Measurements from ENCODE around the gene MKLN1. TPM values are rescaled to one million over a fixed set of nuclear protein-coding genes. Genes with fewer than 3 reads are reported as not detected.
"Not testable (repeated sequence)": the region's sequence is repeated elsewhere in the genome, so short reads cannot be mapped to it uniquely, and the experiment has no call there.

The MKLN1 gene
- total RNA-seq, 4 donors from 2014 or later = 39.4 to 74.4 (median 53.2) TPM

DNA sequence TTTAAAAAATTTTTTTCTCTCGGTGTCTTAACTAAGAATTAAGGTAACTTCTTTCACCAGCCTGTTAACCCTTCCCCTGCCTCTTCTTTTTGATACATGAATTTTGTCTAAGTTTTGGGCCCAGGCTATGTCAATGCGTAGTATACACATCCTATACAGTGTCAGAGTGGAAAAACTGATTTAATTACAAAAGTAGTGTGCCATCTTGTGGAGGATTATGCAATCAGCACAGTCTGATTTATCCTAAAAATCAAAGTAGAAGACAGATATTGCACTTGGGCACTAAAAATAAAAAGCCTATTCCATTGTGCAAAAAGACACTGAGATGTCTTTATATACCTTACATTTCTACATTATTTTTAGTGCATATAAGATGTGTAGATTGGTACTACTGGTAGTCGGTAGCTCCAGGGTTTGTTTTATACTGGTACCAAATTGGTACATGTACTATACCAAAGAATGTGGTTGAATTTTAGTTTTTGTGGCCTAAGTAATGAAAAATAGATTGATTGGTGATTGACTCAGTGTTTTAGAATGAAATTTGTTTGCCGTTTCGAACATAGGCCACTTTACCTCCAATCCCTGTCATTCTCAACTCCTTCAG is 96.6 kb downstream of the MKLN1 start:
- no peak overlapping the region for H3K27ac ChIP-seq
- H3K4me1 ChIP-seq = no peaks in the 10 kb centered on the region
- no peaks in the 10 kb centered on the region for H3K27me3 ChIP-seq
- TF ChIP-seq POLR2A (IDR thresholded peaks at IDR 0.05) = no peak
- TF ChIP-seq, protein P1, sequence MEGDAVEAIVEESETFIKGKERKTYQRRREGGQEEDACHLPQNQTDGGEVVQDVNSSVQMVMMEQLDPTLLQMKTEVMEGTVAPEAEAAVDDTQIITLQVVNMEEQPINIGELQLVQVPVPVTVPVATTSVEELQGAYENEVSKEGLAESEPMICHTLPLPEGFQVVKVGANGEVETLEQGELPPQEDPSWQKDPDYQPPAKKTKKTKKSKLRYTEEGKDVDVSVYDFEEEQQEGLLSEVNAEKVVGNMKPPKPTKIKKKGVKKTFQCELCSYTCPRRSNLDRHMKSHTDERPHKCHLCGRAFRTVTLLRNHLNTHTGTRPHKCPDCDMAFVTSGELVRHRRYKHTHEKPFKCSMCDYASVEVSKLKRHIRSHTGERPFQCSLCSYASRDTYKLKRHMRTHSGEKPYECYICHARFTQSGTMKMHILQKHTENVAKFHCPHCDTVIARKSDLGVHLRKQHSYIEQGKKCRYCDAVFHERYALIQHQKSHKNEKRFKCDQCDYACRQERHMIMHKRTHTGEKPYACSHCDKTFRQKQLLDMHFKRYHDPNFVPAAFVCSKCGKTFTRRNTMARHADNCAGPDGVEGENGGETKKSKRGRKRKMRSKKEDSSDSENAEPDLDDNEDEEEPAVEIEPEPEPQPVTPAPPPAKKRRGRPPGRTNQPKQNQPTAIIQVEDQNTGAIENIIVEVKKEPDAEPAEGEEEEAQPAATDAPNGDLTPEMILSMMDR (IDR thresholded peaks at IDR 0.05) = peak in 5 of 6 experiments; percentile 57 to 86 (median 69)
- H3K36me3 ChIP-seq = peaks cover 0 to 9% (median 0%) of the 10 kb centered on the region in 3 donors
- H3K9me3 ChIP-seq = no peaks in the 10 kb centered on the region
- no peak for DNase-seq
- no peak overlapping the region for H3K4me3 ChIP-seq

DNA sequence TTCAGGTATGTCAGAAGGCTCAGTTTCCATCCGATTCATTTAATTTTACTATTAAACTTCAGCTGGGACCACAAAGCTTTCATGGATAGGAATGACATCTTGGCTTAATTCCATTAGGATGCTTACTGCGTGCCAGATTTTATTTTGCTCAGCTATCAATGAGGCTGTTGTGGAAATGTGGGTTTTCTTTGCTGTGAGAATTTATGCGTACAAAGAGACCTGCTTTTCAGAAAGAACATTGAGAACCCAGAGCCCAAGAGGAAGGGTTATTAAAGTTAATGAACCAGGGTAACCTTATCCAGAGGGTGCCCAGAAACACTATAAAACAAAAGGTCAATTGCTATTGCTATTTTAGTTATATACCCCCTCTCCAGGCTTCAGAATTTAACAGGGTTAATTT is 98.3 kb downstream of the MKLN1 start:
- H3K27ac ChIP-seq = no peak overlapping the region
- TF ChIP-seq, protein P1 (IDR thresholded peaks at IDR 0.05) = no peak
- no peak for TF ChIP-seq POLR2A (IDR thresholded peaks at IDR 0.05)

GRCh38 chr7:131430826-131431225 is 103.2 kb downstream of the MKLN1 start:
- H3K36me3 ChIP-seq = peaks cover 0 to 18% (median 0%) of the 10 kb centered on the region in 3 donors
- not testable (repeated sequence) for H3K4me3 ChIP-seq, DNase-seq, H3K4me1 ChIP-seq, H3K9me3 ChIP-seq, H3K27me3 ChIP-seq, H3K27ac ChIP-seq

More for the DNA sequence above, 98.3 kb downstream of the MKLN1 start:
- no peaks in the 10 kb centered on the region for H3K9me3 ChIP-seq
- no peak overlapping the region for H3K4me3 ChIP-seq
- no peak for DNase-seq
- H3K36me3 ChIP-seq = peaks cover 0 to 20% (median 0%) of the 10 kb centered on the region in 3 donors
- no peaks in the 10 kb centered on the region for H3K27me3 ChIP-seq
- H3K4me1 ChIP-seq = no peaks in the 10 kb centered on the region

DNA sequence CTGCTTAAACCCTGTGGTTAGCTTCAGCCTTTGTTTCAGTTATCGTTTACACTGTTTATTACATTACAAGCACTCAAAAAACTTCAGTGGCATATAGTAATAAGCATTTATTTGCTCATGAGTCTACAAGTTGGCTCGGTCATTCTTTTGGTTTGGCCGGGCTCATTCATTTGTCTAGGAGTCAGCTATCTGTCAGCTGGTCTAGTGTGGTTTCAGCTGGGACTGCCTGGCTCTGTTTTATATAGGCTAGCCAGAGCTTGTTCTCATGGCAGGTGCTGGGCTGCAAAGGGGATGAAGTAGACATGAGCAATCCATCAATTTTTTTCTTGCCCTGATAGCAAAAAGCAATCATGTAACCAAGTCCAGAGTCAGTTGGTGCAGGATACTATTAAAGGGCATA is 103.6 kb downstream of the MKLN1 start:
- H3K27ac ChIP-seq = no peak overlapping the region

GRCh38 chr7:131431756-131432155 is 104.1 kb downstream of the MKLN1 start:
- no peak for DNase-seq
- Histone ChIP-seq H3K27ac (no peak overlapping the region), H3K36me3 (peaks cover 0 to 18% (median 0%) of the 10 kb centered on the region in 3 donors), H3K9me3 (no peaks in the 10 kb centered on the region), H3K27me3 (no peaks in the 10 kb centered on the region), H3K4me3 (no peak overlapping the region), H3K4me1 (no peaks in the 10 kb centered on the region)
- TF ChIP-seq POLR2A (IDR thresholded peaks at IDR 0.05) = no peak
- TF ChIP-seq, protein P1 (IDR thresholded peaks at IDR 0.05) = no peak

More for the DNA sequence above, 103.6 kb downstream of the MKLN1 start:
- peaks cover 0 to 18% (median 0%) of the 10 kb centered on the region in 3 donors for H3K36me3 ChIP-seq
- no peak overlapping the region for H3K4me3 ChIP-seq
- TF ChIP-seq, protein P1 (IDR thresholded peaks at IDR 0.05) = no peak
- TF ChIP-seq POLR2A (IDR thresholded peaks at IDR 0.05) = no peak
- H3K27me3 ChIP-seq = no peaks in the 10 kb centered on the region
- H3K9me3 ChIP-seq = no peaks in the 10 kb centered on the region
- H3K4me1 ChIP-seq = no peaks in the 10 kb centered on the region
- no peak for DNase-seq

DNA sequence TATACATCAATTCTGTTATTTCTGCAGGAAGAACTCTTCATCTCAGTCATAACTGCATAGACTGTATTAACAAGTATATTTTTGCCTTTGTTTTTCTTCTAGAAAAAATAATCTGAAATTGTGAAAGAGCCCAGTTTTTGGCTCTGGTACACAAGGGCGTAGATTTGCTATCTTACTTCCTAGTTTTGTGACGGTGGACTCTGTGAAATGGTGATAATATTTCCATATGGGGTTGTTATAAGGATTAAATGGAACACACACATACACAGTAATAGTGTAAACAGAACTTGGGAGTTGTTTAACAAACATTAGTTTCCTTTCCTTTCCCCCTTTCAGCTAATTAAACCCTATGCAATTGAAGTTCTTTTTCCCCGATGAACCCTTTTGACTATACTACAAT is 108.7 kb downstream of the MKLN1 start:
- Histone ChIP-seq H3K4me1 (no peaks in the 10 kb centered on the region), H3K9me3 (no peaks in the 10 kb centered on the region), H3K27me3 (no peaks in the 10 kb centered on the region), H3K36me3 (peaks cover 0 to 37% (median 5%) of the 10 kb centered on the region in 3 donors), H3K4me3 (no peak overlapping the region), H3K27ac (no peak overlapping the region)
- no peak for DNase-seq
- TF ChIP-seq POLR2A (IDR thresholded peaks at IDR 0.05) = no peak
- TF ChIP-seq, protein P1 (IDR thresholded peaks at IDR 0.05) = no peak

All from Peyer's patch (tissue), 4 donors.